NCI-H187 treated with DMSO at 0.1 percent for 48 hours (cell line): ENCODE data around the gene SUGCT.

Experiments
- DNase-seq: peaks from one replicate; lab custom pipeline; 2025; lab: John Stamatoyannopoulos, UW

The SUGCT gene

DNA sequence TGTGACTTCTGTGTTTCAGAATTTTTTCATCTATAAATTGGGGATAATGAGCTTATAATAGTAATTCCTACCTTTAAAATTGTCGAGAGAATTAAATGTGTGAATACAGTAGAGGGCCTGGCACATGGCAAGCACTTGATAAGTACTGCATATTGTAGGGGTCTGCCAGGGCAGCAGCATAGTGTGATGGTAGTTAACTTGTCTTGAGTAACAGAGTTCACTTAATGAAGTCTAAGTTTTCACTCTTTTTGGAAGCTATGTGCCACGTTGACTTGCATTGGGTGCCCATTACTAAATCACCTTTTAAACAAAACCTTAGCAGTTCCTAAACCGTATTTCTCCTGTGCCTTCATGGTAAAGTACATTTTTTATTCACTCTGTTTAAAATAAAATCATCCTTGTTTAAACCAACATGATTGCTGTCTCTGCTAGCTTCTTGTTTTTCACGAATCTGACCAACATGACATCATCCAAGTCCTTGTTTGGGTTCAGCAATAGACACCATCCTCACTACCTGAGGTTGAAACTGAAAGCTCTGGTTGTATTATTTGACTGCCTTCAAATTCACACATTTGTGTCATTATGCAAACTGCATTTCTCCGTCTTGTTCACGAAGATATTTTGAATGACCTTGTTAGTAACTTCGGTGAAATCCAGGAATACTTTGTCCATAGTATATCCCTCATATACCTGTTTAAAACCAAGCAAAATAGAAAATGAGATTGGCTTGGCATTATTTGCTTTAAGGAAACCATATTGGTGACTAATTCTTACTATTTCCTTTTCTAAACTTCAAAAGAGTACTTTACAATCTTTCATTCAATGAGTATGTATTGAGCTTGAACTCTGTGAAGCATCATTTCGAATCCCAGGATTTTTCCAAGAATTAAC is 340.2 kb downstream of the SUGCT start:
- DNase-seq = no peak

- no peak for DNase-seq
Observed at GRCh38 chr7:40475681-40475982, 340.8 kb downstream of the SUGCT start.

- no peak for DNase-seq
Observed at GRCh38 chr7:40477094-40477493, 342.3 kb downstream of the SUGCT start.

GRCh38 chr7:40482845-40483244 is 348.0 kb downstream of the SUGCT start:
- no peak for DNase-seq

DNA sequence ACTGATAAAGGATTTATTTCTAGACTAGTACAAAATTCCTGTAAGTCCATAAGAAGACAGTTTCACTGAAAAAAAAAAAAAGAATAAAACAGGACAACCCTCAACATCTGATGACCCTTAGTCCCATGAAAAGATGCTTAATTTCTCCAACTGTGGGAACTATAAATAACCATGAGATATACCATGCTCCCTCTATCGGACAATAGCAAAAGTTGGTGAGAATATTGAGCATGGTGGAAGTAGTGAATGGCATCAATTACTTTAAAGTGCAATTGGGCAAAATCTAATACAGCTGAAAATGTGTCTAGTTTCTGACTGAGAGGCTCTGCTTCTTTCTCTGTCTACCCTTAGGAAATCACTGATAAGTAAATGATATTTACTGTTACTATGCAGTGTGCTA is 348.8 kb downstream of the SUGCT start:
- DNase-seq = no peak

DNA sequence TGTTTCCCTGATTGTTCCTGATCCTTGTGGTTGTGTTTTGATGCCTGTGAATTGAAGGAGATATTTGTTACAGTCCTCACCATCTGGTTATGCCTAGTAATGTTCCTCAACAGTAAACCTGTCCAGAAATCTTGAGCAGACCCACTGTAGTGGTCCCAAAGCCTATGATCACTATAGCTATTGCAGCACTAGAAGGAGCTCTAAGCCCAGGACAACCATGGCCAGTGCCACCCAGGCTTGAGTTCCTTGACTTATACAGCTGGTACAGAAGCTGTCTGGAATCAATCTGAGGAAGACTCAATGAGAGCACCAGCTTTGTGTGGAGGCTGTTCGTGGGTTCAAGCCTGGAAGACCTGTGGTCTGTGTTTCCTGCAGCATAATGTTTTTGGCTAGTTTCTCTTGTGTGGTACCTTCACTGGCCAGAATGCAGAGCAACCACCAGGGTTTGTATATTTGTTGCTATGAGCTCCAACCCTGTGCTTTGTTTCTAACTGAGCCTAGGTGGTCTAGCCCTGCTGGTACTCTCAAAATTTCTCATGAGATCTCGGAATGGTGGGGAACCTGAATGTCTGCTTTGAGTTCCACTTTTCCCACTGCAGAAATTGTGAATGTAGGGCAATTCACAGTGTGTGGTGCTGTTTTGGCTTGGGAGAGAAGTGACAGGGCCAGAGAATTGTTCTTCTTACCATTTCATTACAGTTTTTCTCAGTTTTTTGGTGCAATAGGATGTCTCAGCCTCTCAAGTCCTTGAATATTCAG is 355.2 kb downstream of the SUGCT start:
- no peak for DNase-seq

DNA sequence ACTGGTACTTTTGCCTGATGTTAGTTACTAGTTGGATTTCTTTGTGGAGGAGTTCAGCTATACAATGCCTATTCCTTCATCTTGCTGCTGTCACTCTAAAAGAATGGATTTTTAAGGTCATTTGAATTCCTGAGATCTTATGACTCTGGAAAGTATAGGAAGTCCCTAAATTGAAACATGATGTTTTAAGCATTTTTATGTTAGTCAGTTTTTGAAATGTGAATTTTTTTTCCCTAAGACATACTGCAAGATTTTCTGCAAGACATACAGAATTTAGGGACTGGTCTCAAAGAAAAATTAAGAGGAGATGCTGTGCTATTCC is 355.8 kb downstream of the SUGCT start:
- DNase-seq = no peak

DNA sequence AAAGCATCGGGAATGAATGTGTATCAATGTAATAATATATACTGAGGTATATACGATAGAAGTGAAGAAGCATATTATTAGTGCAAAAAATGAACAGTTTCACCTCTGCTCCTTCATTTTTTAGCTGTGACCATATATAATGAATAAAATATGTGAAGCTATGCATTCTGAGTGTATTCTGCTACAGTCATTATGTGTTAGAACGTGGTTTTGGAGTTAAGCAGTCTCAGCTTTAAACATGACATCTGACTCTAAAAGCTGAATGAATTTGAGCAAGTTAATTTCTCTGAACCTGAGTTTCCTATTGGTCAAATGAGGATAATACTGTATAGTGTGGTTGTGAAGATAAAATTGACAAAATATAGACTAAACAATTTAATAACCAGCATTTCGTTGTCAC is 358.1 kb downstream of the SUGCT start:
- no peak for DNase-seq

- DNase-seq = no peak
Observed at GRCh38 chr7:40493609-40494051, 358.8 kb downstream of the SUGCT start.

GRCh38 chr7:40498924-40499510 is 364.2 kb downstream of the SUGCT start:
- DNase-seq = no peak

- no peak for DNase-seq
Observed at GRCh38 chr7:40499718-40500117, 364.9 kb downstream of the SUGCT start.

- no peak for DNase-seq
Observed at GRCh38 chr7:40500219-40500618, 365.4 kb downstream of the SUGCT start.

DNA sequence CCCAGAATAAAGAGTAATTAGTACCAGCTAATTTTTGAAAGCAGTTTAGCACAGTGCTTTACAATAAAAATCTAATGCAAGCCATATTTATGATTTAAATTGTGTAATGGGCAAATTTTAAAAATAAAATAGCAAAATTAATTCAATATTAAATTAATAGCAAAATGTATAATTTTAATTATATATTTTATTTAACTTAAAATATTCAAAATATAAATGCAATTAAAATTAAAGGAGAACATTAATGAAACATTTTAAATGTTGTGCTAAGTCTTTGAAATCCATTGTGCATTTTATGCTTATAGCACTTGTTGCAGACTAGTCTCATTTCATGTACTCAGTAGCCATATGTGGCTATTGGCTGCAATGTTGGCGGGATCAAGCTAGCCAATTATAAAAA is 367.6 kb downstream of the SUGCT start:
- no peak for DNase-seq

DNA sequence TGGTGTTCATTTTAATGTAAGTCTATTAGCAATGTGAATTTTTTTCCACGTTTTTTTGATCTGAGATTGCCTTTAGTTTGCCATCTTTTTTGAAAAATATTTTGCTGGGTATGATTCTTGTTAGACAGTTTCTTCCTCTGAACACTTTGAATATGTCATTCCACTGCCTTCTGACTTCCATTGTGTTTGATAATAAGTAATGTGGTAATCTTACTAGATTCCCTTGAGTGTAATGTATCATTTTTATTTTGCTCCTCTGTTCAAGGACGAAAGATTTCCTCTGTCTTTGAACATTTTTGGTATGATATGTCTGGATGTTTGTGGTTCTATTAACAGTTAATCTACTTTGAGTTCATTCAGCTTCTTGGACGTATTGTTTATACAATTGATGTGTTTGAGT is 371.4 kb downstream of the SUGCT start:
- DNase-seq = no peak

- no peak for DNase-seq
Observed at GRCh38 chr7:40507166-40507565, 372.4 kb downstream of the SUGCT start.

- DNase-seq = no peak
Observed at GRCh38 chr7:40509287-40509996, 374.6 kb downstream of the SUGCT start.

- DNase-seq = no peak
Observed at GRCh38 chr7:40516376-40516775, 381.6 kb downstream of the SUGCT start.

GRCh38 chr7:40519009-40519408 is 384.2 kb downstream of the SUGCT start:
- no peak for DNase-seq

DNA sequence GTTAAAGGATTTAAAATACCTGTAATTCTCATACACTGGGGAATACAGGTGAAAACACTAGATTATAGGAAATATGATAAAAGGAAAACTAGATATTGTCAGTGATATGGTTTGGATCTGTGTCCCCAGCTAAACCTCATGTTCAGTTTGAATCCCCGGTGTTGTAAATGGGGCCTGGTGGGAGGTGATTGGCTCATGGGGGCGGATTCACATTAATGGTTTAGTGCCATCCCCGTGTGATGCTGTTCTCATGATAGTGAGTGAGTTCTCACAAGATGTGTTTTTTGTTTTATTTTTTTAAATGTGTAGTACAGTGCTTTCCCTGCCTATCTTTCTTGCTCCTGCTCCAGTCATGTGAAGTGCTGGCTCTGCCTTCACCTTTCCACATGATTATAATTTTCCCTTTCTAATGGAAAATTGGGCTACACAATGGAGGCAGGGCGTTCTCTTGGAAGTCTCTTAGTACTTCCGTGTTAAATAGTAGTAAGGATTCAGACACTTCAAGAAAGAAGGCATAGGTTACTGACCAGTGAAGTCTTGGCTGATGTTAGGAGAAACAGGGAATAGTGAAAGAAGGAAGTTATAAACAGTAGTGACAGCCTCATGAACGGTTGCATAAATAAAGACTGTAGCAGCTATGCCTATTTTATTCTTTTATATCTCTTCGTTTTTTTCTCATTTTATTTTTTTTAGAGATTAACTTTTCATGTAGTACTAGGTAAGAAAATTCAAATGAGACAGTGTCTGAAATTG is 386.4 kb downstream of the SUGCT start:
- DNase-seq = no peak

DNA sequence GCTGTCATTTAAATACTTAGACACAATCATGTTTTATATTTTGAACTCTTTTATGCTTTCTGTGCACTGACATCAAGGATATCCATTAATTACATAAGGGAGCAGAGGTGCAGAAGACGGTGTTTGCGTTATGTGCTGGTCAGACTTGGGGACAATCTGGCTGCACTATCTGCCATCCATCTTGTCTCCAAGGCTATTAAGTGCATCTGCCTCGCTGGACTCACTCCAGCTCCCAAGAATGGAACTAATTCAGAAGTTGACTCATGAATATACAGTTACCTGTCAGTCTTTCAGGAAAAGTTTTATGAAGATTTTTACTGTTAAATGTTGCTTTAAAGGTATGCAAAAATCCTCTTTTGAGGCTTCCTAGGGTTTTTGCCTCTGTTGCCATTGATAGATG is 391.0 kb downstream of the SUGCT start:
- no peak for DNase-seq

GRCh38 chr7:40526951-40527715 is 392.3 kb downstream of the SUGCT start:
- no peak for DNase-seq
